ENCODE results near the gene LRFN2. TPM values are rescaled to one million over a fixed set of nuclear protein-coding genes. Genes with fewer than 3 reads are reported as not detected.

The LRFN2 gene
- polyA plus RNA-seq, 1 donor (not counting 4 experiments of a cell fraction or from before 2014, with no cell fraction given) = not detected

- Histone ChIP-seq H2AFZ (ENCODE audit: control insufficient read depth, low read length) (no peak overlapping the region), H3K4me3 (ENCODE audit: control insufficient read depth in 2 of 3, extremely low read depth in 1 of 3, insufficient read depth in 2 of 3, low read depth in 1 of 3, low read length in 3 of 3) (no peak overlapping the region), H3K4me2 (ENCODE audit: control insufficient read depth, extremely low read depth, insufficient read depth, low read depth, low read length) (no peak overlapping the region), H3K9me1 (ENCODE audit: control insufficient read depth, extremely low read depth, insufficient read depth, low read length) (no peaks in the 10 kb centered on the region), H3K27me3 (ENCODE audit: control insufficient read depth, extremely low read depth, insufficient read depth, low read length) (peaks cover 12% of the 10 kb centered on the region), H3K27ac (ENCODE audit: control insufficient read depth, insufficient read depth, low read length) (no peak overlapping the region), H3K79me2 (ENCODE audit: control insufficient read depth, insufficient read depth, low read length) (no peaks in the 10 kb centered on the region), H3K4me1 (ENCODE audit: control insufficient read depth, extremely low read depth, insufficient read depth, low read length) (no peaks in the 10 kb centered on the region), H3K36me3 (ENCODE audit: control insufficient read depth in 2 of 2, extremely low read depth in 1 of 2, insufficient read depth in 2 of 2, low read length in 2 of 2) (no peaks in the 10 kb centered on the region), H4K20me1 (ENCODE audit: control insufficient read depth, extremely low read depth, insufficient read depth, low read length) (no peaks in the 10 kb centered on the region), H3K9ac (ENCODE audit: control insufficient read depth, extremely low read depth, insufficient read depth, low read length) (no peak overlapping the region), H3K9me3 (ENCODE audit: control insufficient read depth, low read depth, low read length) (no peaks in the 10 kb centered on the region)
- dilution Hi-C loops (cut with MboI; ENCODE audit: extremely low pct_ligation_motif_present, low sequenced_read_pairs) = no loop called here
- TF ChIP-seq CTCF (optimal IDR thresholded peaks at IDR 0.05 in 1 of 3, IDR thresholded peaks at IDR 0.05 in 1 of 3, conservative IDR thresholded peaks at IDR 0.05 in 1 of 3; ENCODE audit: extremely low read depth in 1 of 3, insufficient read depth in 2 of 3, low read length in 3 of 3) (no peak), EZH2 (IDR thresholded peaks at IDR 0.05; ENCODE audit: low read length) (no peak)
- FAIRE-seq = no peak
- no peak for DNase-seq (ENCODE audit: low read depth, low spot score)
Measured at GRCh38 chr6:40484066-40484465, 103.1 kb downstream of the LRFN2 start.

- no peak overlapping the region for H3K9ac ChIP-seq (ENCODE audit: control insufficient read depth, extremely low read depth, insufficient read depth, low read length)
- H3K9me3 ChIP-seq (ENCODE audit: control insufficient read depth, low read depth, low read length) = no peaks in the 10 kb centered on the region
- H4K20me1 ChIP-seq (ENCODE audit: control insufficient read depth, extremely low read depth, insufficient read depth, low read length) = no peaks in the 10 kb centered on the region
- no peak for TF ChIP-seq CTCF (optimal IDR thresholded peaks at IDR 0.05 in 1 of 3, IDR thresholded peaks at IDR 0.05 in 1 of 3, conservative IDR thresholded peaks at IDR 0.05 in 1 of 3; ENCODE audit: extremely low read depth in 1 of 3, insufficient read depth in 2 of 3, low read length in 3 of 3)
- no peak for TF ChIP-seq EZH2 (IDR thresholded peaks at IDR 0.05; ENCODE audit: low read length)
- DNase-seq (ENCODE audit: low read depth, low spot score) = no peak
- FAIRE-seq = no peak
- H3K27me3 ChIP-seq (ENCODE audit: control insufficient read depth, extremely low read depth, insufficient read depth, low read length) = peaks cover 12% of the 10 kb centered on the region
- no peaks in the 10 kb centered on the region for H3K36me3 ChIP-seq (ENCODE audit: control insufficient read depth in 2 of 2, extremely low read depth in 1 of 2, insufficient read depth in 2 of 2, low read length in 2 of 2)
- dilution Hi-C loops (cut with MboI; ENCODE audit: extremely low pct_ligation_motif_present, low sequenced_read_pairs) = no loop called here
- no peak overlapping the region for H3K4me3 ChIP-seq (ENCODE audit: control insufficient read depth in 2 of 3, extremely low read depth in 1 of 3, insufficient read depth in 2 of 3, low read depth in 1 of 3, low read length in 3 of 3)
- H3K4me2 ChIP-seq (ENCODE audit: control insufficient read depth, extremely low read depth, insufficient read depth, low read depth, low read length) = no peak overlapping the region
- H3K4me1 ChIP-seq (ENCODE audit: control insufficient read depth, extremely low read depth, insufficient read depth, low read length) = no peaks in the 10 kb centered on the region
- no peak overlapping the region for H2AFZ ChIP-seq (ENCODE audit: control insufficient read depth, low read length)
- H3K27ac ChIP-seq (ENCODE audit: control insufficient read depth, insufficient read depth, low read length) = no peak overlapping the region
- no peaks in the 10 kb centered on the region for H3K79me2 ChIP-seq (ENCODE audit: control insufficient read depth, insufficient read depth, low read length)
- no peaks in the 10 kb centered on the region for H3K9me1 ChIP-seq (ENCODE audit: control insufficient read depth, extremely low read depth, insufficient read depth, low read length)
Measured at GRCh38 chr6:40482532-40482931, 104.6 kb downstream of the LRFN2 start.
